Adrenal gland (tissue), 5 donors: ENCODE measurements around the gene WNT3.

ENCODE experiments used
- CTCF ChIP-seq, 6 experiments: fragments of 450-650 bp in 4 of 6; fragments of 200-600 bp in 2 of 6; sonication (generic) in 1 of 6; IDR thresholded peaks; 1 replicate in 5 of 6; 2 replicates in 1 of 6; pipeline versions ENCODE4 v1.5.1 to v1.8.0; 2016 to 2021; ENCODE audit warnings: antibody characterized with exemption in 6 of 6, mild to moderate bottlenecking in 2 of 6, moderate library complexity in 1 of 6
- POLR2A ChIP-seq, 2 donors: fragments of 450-650 bp; IDR thresholded peaks; one replicate each; pipeline ENCODE4 v1.6.1; 2017; ENCODE audit warnings: antibody characterized with exemption in 2 of 2, mild to moderate bottlenecking in 2 of 2, moderate library complexity in 1 of 2
- donor health status: DM: no; HTN: no; CAD: no.

- TF ChIP-seq CTCF (IDR thresholded peaks at IDR 0.05), result no peak
- no peak for TF ChIP-seq POLR2A (IDR thresholded peaks at IDR 0.05)
These were observed 95.7 kb downstream of the WNT3 start for GRCh38 chr17:46722662-46723285.
